Activated T-cell treated with anti-CD3 and anti-CD28 coated beads, Interleukin-2, amount 50 U/mL, for 24 hours (primary cell): ENCODE measurements around the gene MTA3.

Experiments used
- DNase-seq: peaks from one replicate; pipeline ENCODE4 v3.0.0-alpha.2; 2020
- H3K27ac Mint-ChIP-seq: 2 replicates; pipeline ENCODE4 v1.8.0; 2020; ENCODE audit warnings: mild to moderate bottlenecking, mixed read lengths
- H3K27me3 Mint-ChIP-seq: 2 replicates; pipeline ENCODE4 v1.8.0; 2020; ENCODE audit warnings: mixed read lengths
- H3K36me3 Mint-ChIP-seq: 2 replicates; pipeline ENCODE4 v1.8.0; 2020; ENCODE audit warnings: low read depth, mixed read lengths
- H3K4me1 Mint-ChIP-seq: 2 replicates; pipeline ENCODE4 v1.8.0; 2020; ENCODE audit warnings: low read depth, mixed read lengths
- H3K4me3 Mint-ChIP-seq: 2 replicates; pipeline ENCODE4 v1.8.0; 2020; ENCODE audit warnings: mild to moderate bottlenecking, moderate library complexity, mixed read lengths
- H3K9me3 Mint-ChIP-seq: 2 replicates; pipeline ENCODE4 v1.8.0; 2020; ENCODE audit warnings: mixed read lengths

The MTA3 gene

DNA sequence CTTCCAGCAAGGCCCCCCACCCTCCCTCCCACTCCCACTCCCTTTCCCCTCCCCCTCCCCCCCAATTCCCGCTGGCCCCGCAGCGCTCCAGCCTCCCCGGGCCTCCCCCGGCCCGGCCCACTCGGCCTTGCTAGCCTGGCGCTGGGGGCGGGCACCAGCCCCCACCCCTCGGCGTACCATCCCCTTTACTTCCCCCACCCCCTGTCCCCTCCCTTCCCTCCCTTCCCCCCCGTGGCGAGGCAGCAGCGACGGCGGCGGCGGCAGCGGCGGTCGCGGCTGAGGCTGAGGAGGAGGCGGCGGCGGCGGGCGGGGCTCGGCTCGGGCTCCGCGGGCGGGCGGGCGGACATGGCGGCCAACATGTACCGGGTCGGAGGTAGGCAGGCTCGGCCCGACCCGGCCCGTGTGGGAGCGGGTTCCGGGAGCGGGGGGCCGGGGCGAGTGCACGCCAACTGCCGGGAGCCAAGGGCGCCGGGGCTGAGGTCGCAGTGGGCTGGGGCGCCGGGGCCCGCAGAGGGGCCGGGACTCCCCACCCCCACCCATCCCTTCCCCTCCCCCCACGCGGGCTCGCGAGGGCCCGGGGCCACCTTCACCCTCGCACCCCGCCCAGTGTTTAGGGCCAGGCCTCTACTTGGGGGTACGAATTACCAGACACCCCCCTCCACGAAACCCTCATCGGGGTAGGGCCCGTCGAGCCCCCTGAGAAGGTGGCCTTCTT lies at the start of gene MTA3:
Gene MTA3 (plus strand): TSS at position 232 of the 715 bp plus-strand sequence. CDS start 114 bp downstream, at position 346.
- peaks cover 32% of the 10 kb centered on the region for H3K4me1 Mint-ChIP-seq
- peaks cover 20% of the 10 kb centered on the region for H3K36me3 Mint-ChIP-seq
- DNase-seq = peak; percentile 81
- peak within 1 kb of the TSS; percentile 84 for H3K4me3 Mint-ChIP-seq
- H3K27me3 Mint-ChIP-seq = no peaks in the 10 kb centered on the region
- H3K27ac Mint-ChIP-seq = peak within 1 kb of the TSS; percentile 91
- H3K9me3 Mint-ChIP-seq = no peaks in the 10 kb centered on the region

DNA sequence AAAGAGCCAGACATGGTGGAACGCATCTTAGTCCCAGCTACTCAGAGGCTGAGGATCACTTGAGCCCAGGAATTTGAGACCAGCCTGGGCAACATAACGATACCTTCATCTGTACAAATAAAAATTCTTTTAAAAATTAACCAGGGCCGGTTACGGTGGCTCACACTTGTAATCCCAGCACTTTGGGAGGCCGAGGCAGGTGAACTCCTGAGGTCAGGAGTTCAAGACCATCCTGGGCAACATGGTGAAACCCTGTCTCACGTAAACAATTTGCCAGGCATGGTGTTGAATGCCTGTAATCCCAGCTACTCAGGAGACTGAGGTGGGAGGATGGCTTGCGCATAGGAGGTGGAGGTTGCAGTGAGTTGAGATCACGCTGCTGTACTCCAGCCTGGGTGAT lies 48.8 kb upstream of the MTA3 start:
- Mint-ChIP-seq H3K4me1 (peaks cover 8% of the 10 kb centered on the region), H3K4me3 (no peak overlapping the region)

DNA sequence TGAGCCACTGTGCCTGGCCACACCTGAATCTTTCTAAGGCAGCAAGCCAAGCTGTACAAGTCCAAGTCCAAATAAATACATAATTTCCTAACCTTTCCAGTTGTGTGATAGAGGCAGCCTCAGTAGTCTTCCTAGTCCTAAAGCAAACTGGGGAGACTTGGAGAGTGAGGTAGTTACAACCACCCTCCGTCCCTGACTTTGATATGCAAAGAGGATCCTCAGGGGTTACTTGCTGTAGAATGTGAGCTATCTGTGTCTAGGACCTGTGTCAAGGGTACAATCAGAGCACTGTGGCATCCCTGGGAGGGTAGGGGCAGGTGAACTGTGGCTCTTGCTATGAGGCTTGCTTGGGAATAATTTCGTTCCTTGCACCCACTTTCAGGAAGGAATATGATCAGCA lies 46.4 kb upstream of the MTA3 start:
- Mint-ChIP-seq H3K27ac (no peak overlapping the region), H3K27me3 (no peaks in the 10 kb centered on the region), H3K36me3 (no peaks in the 10 kb centered on the region), H3K4me3 (no peak overlapping the region), H3K9me3 (no peaks in the 10 kb centered on the region), H3K4me1 (peaks cover 8% of the 10 kb centered on the region)
- DNase-seq = no peak

More for the DNA sequence above, 48.8 kb upstream of the MTA3 start:
- Mint-ChIP-seq H3K9me3 (no peaks in the 10 kb centered on the region), H3K27me3 (no peaks in the 10 kb centered on the region), H3K36me3 (no peaks in the 10 kb centered on the region), H3K27ac (no peak overlapping the region)
- DNase-seq = no peak

DNA sequence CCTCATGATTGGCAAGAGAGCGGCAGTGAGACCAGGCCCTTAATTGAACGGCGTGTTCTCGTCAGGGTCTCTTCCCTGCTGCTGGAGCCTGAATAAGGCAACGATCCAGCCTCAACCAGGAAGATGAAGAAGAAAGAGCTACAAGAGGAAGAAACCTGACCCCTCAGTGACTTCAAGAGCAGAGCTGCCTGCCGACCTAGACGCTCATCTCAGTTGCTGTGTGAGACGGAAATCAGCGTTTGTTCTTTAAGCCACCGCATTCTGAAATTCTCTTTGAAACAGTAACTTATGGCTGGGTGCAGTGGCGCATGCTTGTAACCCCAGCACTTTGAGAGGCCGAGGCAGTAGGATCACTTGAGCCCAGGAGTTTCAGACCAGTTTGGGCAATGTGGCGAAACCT lies 45.1 kb upstream of the MTA3 start:
- H3K9me3 Mint-ChIP-seq = no peaks in the 10 kb centered on the region
- H3K4me1 Mint-ChIP-seq = peaks cover 8% of the 10 kb centered on the region
- DNase-seq = no peak
- no peaks in the 10 kb centered on the region for H3K36me3 Mint-ChIP-seq
- peak overlapping the region; percentile 32 for H3K27ac Mint-ChIP-seq
- H3K4me3 Mint-ChIP-seq = no peak overlapping the region
- H3K27me3 Mint-ChIP-seq = no peaks in the 10 kb centered on the region

DNA sequence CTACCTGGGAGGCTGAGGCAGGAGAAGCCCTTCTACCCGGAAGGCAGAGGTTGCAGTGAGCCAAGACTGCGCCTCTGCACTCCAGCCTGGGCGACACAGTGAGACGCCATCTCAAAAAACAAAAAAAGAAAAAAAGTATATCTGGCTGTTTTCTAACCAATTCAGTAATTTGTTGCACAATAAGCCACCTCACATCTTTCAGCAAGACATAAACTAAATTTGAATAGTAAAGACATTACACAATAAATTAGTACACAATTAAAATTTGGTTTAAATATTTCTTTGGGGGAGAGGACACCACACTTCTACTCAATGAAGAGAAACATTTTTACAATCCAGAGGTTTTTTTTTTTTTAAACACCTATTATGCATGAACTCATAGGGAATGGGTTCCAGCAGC lies 36.0 kb upstream of the MTA3 start:
- Mint-ChIP-seq H3K27ac (no peak overlapping the region), H3K27me3 (no peaks in the 10 kb centered on the region), H3K9me3 (no peaks in the 10 kb centered on the region), H3K4me1 (no peaks in the 10 kb centered on the region), H3K4me3 (no peak overlapping the region), H3K36me3 (no peaks in the 10 kb centered on the region)
- DNase-seq = no peak

DNA sequence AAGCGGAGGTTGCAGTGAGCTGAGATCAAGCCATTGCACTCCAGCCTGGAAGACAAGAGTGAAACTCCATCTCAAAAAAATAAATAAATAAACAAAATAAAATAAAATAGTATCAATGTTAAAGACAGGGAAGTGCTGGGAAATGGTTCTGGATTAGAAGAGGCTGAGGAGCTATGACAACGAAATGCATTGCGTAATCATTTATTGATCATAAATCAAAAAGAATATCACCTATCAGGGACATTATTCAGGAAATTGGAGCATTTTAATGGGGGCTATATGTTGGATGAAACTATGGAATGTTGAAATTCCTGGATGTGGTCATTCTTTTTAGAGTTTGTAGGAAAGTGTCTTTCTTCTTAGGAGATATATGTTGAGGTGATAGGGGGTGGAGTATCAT lies 30.9 kb upstream of the MTA3 start:
- Mint-ChIP-seq H3K36me3 (no peaks in the 10 kb centered on the region), H3K27ac (no peak overlapping the region)
- no peak for DNase-seq

DNA sequence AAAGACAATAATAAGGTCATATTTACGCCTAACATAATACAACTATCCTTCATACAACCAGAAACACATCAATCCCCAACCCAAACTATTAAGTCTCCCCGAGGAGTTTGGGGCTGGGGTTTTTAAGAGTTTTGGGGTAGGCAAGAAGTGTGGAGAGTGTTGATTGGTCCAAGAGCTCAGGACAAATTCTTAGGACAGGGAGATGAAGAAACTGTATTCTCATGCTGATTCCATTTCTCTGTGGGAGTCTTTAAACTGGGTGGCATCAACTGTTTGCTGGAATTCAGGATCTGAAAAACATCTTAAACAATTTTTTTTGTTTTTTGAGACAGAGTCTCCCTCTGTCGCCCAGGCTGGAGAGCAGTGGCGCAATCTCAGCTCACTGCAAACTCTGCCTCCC lies 25.6 kb upstream of the MTA3 start:
- H3K4me3 Mint-ChIP-seq = no peak overlapping the region
- peaks cover 3% of the 10 kb centered on the region for H3K9me3 Mint-ChIP-seq
- H3K27ac Mint-ChIP-seq = no peak overlapping the region
- H3K36me3 Mint-ChIP-seq = no peaks in the 10 kb centered on the region
- DNase-seq = no peak
- H3K27me3 Mint-ChIP-seq = no peaks in the 10 kb centered on the region
- peaks cover 5% of the 10 kb centered on the region for H3K4me1 Mint-ChIP-seq

More for the DNA sequence above, 30.9 kb upstream of the MTA3 start:
- Mint-ChIP-seq H3K4me1 (no peaks in the 10 kb centered on the region), H3K27me3 (no peaks in the 10 kb centered on the region), H3K9me3 (peaks cover 3% of the 10 kb centered on the region), H3K4me3 (no peak overlapping the region)

DNA sequence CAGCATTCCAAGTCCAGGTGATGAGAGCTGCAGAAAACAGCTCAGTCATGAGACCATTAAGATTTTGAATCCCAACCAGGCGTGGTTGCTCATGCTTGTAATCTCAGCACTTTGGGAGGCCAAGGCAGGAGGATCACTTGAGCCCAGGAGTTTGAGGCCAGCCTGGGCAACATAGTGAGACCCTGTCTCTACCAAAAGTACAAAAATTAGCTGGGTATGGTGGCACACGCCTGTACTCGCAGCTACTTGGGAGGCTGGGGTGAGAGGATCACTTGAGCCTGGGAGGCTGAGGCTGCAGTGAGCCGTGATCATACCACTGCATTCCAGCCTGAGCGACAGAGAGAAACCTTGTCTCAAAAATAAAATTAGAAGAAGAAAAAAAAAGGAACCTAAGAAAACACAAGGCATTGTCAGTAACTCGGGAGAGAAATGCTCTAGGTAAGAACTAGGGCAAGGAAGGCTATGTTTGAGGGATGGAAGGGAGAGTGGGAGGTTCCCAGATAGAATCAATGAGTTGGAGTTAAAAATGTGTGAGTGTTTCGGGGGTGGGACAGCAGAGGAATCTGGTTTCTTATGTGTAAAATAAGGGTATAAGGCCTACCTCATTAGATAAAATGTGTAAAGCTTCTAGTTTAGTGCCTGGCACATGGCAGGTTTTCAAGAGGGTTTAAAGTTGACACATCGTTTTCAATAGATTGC lies 23.3 kb upstream of the MTA3 start:
- Mint-ChIP-seq H3K27ac (no peak overlapping the region), H3K27me3 (no peaks in the 10 kb centered on the region), H3K36me3 (no peaks in the 10 kb centered on the region), H3K4me1 (peaks cover 5% of the 10 kb centered on the region), H3K9me3 (no peaks in the 10 kb centered on the region), H3K4me3 (no peak overlapping the region)
- no peak for DNase-seq

DNA sequence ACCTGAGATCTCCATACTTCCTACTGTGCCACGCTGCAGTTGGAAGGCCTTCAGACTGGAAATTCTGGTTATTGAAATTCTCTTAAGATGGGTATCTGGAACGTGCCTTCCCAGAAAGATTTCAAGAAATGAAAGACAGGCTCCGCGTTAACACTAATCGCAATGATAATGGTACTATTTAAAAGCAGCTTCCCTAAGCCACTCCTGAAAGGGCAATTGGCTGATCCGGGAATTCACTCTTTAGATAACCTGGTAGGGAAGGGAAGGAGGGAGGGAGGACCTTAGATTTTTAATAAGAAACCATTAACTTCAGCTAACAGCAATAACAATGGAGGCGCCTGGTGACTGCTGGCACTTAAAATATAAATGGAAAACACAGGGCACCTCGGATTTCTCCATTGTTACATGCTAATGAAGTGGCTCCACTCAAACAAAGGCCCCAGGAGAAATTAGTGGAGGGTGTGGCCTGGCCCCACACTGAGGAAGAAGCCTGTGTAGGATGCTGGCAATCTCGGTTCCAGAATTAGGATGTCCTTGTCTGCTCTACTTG lies 22.5 kb upstream of the MTA3 start:
- Mint-ChIP-seq H3K4me3 (no peak overlapping the region), H3K27me3 (no peaks in the 10 kb centered on the region), H3K36me3 (no peaks in the 10 kb centered on the region), H3K9me3 (no peaks in the 10 kb centered on the region), H3K4me1 (peaks cover 5% of the 10 kb centered on the region), H3K27ac (no peak overlapping the region)
- no peak for DNase-seq

DNA sequence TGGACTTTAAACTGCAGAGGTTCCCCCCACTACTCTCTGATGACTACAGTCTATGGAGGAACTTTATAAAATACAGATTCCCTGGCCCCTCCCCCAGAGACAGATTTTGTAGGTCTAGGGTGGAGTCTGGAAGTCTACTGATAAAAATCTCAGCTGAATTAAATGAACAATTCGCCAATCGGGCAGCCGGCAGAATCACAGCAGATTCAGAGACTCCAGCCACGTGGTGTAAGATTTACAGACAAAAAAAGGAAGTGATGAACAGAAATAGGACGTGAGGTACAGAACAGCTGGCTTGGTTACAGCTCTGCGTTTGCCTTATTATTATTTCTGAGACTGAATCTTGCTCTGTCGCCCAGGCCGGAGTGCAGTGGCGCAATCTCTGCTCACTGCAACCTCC lies 21.4 kb upstream of the MTA3 start:
- no peak overlapping the region for H3K4me3 Mint-ChIP-seq

DNA sequence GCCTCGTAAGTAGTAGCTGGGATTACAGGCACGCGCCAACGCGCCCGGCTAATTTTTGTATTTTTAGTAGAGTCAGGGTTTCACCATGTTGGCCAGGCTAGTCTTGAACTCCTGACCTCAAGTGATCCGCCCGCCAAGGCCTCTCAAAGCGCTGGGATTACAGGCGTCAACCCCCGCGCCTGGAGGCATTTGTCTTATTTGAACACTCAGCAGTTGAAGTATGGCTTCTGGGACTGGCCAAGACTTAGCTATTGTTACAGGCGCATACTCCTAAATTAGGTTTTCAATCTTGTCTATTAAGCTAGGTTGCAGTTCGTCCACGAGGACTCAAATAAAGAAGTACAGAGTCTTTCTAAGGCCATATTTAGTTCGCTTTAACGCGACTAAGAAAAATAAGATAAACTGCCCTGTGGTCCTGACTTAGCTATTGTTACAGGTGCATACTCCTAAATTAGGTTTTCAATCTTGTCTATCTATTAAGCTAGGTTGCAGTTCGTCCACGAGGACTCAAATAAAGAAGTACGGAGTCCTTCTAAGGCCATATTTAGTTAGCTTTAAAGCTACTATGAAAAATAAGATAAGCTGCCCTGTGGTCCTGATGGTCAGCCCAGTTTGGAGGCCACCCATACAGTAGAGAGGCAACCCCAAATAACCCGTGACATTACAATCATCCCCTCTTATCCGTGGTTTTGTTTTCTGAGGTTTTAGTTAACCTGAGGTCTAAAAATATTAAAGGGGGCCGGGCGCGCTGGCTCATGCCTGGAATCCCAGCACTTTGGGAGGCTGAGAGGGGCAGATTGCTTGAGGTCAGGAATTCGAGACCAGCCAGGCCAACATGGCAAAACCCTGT lies 20.8 kb upstream of the MTA3 start:
- Mint-ChIP-seq H3K4me3 (no peak overlapping the region), H3K27ac (no peak overlapping the region), H3K27me3 (no peaks in the 10 kb centered on the region), H3K36me3 (no peaks in the 10 kb centered on the region), H3K9me3 (no peaks in the 10 kb centered on the region), H3K4me1 (peaks cover 5% of the 10 kb centered on the region)
- no peak for DNase-seq

More for the DNA sequence above, 21.4 kb upstream of the MTA3 start:
- no peaks in the 10 kb centered on the region for H3K9me3 Mint-ChIP-seq
- peaks cover 5% of the 10 kb centered on the region for H3K4me1 Mint-ChIP-seq
- H3K27ac Mint-ChIP-seq = no peak overlapping the region
- H3K27me3 Mint-ChIP-seq = no peaks in the 10 kb centered on the region
- H3K36me3 Mint-ChIP-seq = no peaks in the 10 kb centered on the region
- no peak for DNase-seq

DNA sequence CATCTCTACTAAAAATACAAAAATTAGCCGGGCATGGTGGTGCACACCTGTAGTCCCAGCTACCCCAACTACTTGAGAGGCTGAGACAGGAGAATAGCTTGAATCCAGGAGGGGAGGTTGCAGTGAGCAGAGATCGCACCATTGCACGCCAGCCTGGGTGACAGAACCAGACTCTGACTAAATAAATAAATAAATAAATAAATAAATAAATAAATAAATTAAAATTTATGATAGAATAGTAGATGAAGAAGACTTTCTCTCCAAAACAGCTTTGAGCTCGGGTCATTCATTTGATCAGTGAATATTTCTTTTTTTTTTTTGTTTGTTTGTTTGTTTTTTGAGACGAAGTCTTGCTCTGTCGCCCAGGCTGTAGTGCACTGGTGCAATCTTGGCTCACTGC lies 17.6 kb upstream of the MTA3 start:
- peaks cover 5% of the 10 kb centered on the region for H3K4me1 Mint-ChIP-seq
- H3K9me3 Mint-ChIP-seq = no peaks in the 10 kb centered on the region
- H3K36me3 Mint-ChIP-seq = no peaks in the 10 kb centered on the region
- no peak overlapping the region for H3K4me3 Mint-ChIP-seq
- H3K27me3 Mint-ChIP-seq = no peaks in the 10 kb centered on the region
- no peak for DNase-seq
- H3K27ac Mint-ChIP-seq = no peak overlapping the region

DNA sequence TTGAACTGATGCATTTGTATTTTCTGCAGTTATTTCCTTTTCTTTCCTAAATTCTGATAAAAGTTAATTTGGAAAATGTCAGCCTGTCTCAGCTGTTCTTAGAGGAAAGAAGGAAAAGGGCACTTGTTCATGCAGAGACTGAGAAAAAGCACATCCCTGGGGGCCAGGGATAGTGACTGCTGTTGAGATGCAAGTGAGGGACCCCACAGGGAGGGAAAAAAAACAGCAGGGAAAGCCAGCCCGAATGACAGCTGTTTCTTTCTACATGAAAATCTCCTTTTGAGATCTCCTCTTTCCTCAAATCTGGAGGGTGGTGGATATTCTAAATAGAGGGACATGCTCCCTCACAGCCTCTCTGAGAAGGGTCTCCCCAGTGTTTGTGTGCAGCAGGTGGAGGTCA lies 14.0 kb upstream of the MTA3 start:
- Mint-ChIP-seq H3K4me1 (no peaks in the 10 kb centered on the region), H3K27me3 (no peaks in the 10 kb centered on the region), H3K36me3 (no peaks in the 10 kb centered on the region), H3K27ac (no peak overlapping the region), H3K9me3 (no peaks in the 10 kb centered on the region), H3K4me3 (no peak overlapping the region)
- DNase-seq = no peak

DNA sequence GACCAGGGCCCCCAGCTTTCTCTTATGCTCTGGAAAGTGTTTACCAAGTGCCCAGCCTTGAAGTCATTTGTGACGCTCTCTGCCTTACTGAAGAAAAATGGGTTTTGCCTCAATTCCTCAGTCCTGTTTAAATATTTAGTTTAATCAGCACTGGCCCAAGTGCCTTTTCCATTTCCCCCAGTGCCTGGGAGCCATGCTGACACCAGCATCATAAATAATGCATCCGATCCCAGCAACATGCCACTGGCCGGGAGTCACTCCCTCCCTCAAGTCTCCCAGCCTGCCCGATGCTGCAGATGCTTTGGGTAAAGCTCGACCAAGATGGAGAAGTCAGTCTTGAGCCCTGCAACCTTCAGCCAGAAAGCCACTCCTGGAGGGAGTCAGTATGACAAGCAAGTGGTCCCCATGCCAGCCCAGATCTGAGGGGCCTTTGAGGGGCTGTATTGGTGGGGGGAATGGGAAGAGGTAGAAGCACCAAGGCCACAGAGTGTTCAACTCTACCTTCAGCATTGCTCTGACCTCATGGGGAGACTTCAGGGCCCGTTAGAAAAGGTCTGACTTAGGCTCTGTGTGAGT lies 12.0 kb upstream of the MTA3 start:
- H3K4me1 Mint-ChIP-seq = no peaks in the 10 kb centered on the region
- no peak for DNase-seq
- no peaks in the 10 kb centered on the region for H3K9me3 Mint-ChIP-seq
- H3K27me3 Mint-ChIP-seq = no peaks in the 10 kb centered on the region
- H3K36me3 Mint-ChIP-seq = no peaks in the 10 kb centered on the region
- no peak overlapping the region for H3K4me3 Mint-ChIP-seq
- H3K27ac Mint-ChIP-seq = no peak overlapping the region
